Measurements from ENCODE around the gene DARS1. TPM values are rescaled to one million over a fixed set of nuclear protein-coding genes. Genes with fewer than 3 reads are reported as not detected.
"Not testable (repeated sequence)": the region's sequence is repeated elsewhere in the genome, so short reads cannot be mapped to it uniquely, and the experiment has no call there.

DARS1 gene
- polyA plus RNA-seq, 3 donors: 24.4 to 53.0 (median 46.2) TPM

DNA sequence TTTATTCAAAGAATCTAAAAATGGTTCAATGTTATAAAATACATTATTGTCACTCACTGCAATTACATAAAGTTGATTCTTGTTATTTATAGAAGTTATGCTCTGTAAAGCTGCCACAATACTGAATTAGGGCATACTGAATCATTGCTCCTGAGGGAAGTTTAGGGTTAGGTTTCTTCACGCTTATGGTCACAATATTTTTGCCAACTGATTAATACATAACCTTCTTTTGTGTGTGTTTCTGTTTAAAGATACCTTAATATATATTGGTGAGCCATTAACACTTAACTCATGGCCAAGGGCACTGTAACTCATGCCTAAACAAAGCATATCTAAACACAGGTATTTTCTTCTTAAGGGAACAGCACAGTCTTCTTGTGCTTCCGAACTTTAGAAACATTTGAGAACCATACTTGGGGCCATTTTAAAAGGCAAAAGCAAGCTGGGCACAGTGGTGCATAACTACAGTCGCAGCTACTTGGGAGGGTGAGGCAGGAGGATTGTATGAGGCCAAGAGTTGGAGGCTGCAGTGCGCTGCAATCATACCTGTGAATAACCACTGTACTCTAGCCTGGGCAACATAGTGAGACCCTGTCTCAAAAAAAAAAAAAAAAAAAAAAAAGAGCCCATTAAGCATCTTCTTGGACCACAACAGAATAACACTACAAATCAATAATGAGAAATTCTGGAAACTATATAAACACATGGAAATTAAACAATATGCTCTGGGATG lies 15.6 kb downstream of the DARS1 start:
- peaks cover 0 to 3% (median 0%) of the 10 kb centered on the region in 7 donors for H3K9me3 Mint-ChIP-seq
- TF ChIP-seq, protein P1, sequence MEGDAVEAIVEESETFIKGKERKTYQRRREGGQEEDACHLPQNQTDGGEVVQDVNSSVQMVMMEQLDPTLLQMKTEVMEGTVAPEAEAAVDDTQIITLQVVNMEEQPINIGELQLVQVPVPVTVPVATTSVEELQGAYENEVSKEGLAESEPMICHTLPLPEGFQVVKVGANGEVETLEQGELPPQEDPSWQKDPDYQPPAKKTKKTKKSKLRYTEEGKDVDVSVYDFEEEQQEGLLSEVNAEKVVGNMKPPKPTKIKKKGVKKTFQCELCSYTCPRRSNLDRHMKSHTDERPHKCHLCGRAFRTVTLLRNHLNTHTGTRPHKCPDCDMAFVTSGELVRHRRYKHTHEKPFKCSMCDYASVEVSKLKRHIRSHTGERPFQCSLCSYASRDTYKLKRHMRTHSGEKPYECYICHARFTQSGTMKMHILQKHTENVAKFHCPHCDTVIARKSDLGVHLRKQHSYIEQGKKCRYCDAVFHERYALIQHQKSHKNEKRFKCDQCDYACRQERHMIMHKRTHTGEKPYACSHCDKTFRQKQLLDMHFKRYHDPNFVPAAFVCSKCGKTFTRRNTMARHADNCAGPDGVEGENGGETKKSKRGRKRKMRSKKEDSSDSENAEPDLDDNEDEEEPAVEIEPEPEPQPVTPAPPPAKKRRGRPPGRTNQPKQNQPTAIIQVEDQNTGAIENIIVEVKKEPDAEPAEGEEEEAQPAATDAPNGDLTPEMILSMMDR (IDR thresholded peaks at IDR 0.05): no peak
- H3K36me3 ChIP-seq (replicated peaks in 1 of 2; ENCODE audit: control insufficient read depth in 1 of 2, insufficient read depth in 2 of 2, low read length in 2 of 2): peaks cover 5 to 30% of the 10 kb centered on the region in 2 donors
- no peak overlapping the region for H3K27ac Mint-ChIP-seq
- H3K9ac ChIP-seq (ENCODE audit: insufficient read depth, low read length, poor library complexity, severe bottlenecking): no peak overlapping the region
- H3K27me3 Mint-ChIP-seq (ENCODE audit: low read depth in 3 of 3): no peaks in the 10 kb centered on the region
- H2AFZ ChIP-seq (ENCODE audit: insufficient read depth, low read depth, low read length, poor library complexity, severe bottlenecking): no peak overlapping the region
- no peaks in the 10 kb centered on the region for H3K27me3 ChIP-seq (ENCODE audit: control insufficient read depth in 2 of 2, insufficient read depth in 2 of 2, low read length in 2 of 2)
- intact Hi-C loops (cut with micrococcal nuclease): no loop called here
- no peak overlapping the region for H3K4me3 ChIP-seq (replicated peaks in 1 of 3; ENCODE audit: low read depth in 2 of 3, low read length in 3 of 3)
- H3K27ac ChIP-seq (ENCODE audit: low read depth in 1 of 2, low read length in 2 of 2): no peak overlapping the region
- WGBS (ENCODE audit: insufficient coverage): 100% methylated on average over 1 of the region's 4 CpGs
- H4K20me1 ChIP-seq (ENCODE audit: insufficient read depth, low read length): peaks cover 4% of the 10 kb centered on the region
- DNase-seq: no peak
- H3K4me1 Mint-ChIP-seq: peaks cover 27% of the 10 kb centered on the region
- H3K4me2 ChIP-seq (replicated peaks; ENCODE audit: extremely low read depth, low read length, poor library complexity, severe bottlenecking): no peak overlapping the region
- no peak overlapping the region for H3K4me3 Mint-ChIP-seq
- H3K9me3 ChIP-seq (replicated peaks in 1 of 2; ENCODE audit: control insufficient read depth in 1 of 2, insufficient read depth in 1 of 2, low read length in 2 of 2): no peaks in the 10 kb centered on the region
- peaks cover 71% of the 10 kb centered on the region for H3K79me2 ChIP-seq (ENCODE audit: insufficient read depth, low read length)
- peaks cover 32 to 37% of the 10 kb centered on the region in 2 donors for H3K36me3 Mint-ChIP-seq
- peaks cover 6 to 14% of the 10 kb centered on the region in 2 donors for H3K4me1 ChIP-seq (ENCODE audit: control insufficient read depth in 1 of 2, insufficient read depth in 2 of 2, low read length in 2 of 2)

DNA sequence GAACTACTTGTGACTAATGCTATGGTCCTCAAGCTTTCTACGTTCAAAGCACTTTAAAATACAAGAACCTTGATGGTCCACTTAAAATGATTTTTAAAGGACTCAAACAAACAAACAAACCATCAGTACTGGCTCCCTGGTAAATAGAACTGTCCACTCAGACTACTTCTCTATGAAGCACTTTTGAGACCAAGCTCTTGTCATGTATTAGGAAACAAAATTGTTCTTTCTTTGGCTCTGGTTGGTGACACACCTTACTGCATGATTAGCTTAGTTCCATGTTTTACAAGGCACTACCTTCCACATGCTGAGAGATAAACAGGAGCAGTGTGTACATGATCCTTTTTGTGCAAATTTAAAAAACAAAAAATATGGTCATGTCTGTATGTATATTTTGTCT lies 19.7 kb downstream of the DARS1 start:
- H3K27ac ChIP-seq (ENCODE audit: low read depth in 1 of 2, low read length in 2 of 2): no peak overlapping the region
- no peaks in the 10 kb centered on the region for H3K9me3 Mint-ChIP-seq
- H3K4me1 Mint-ChIP-seq: peaks cover 38% of the 10 kb centered on the region
- DNase-seq: no peak
- no peak overlapping the region for H3K4me2 ChIP-seq (replicated peaks; ENCODE audit: extremely low read depth, low read length, poor library complexity, severe bottlenecking)
- peaks cover 8 to 19% of the 10 kb centered on the region in 2 donors for H3K4me1 ChIP-seq (ENCODE audit: control insufficient read depth in 1 of 2, insufficient read depth in 2 of 2, low read length in 2 of 2)
- H3K27me3 ChIP-seq (ENCODE audit: control insufficient read depth in 2 of 2, insufficient read depth in 2 of 2, low read length in 2 of 2): no peaks in the 10 kb centered on the region
- peaks cover 18 to 27% of the 10 kb centered on the region in 2 donors for H3K36me3 Mint-ChIP-seq
- H3K79me2 ChIP-seq (ENCODE audit: insufficient read depth, low read length): peaks cover 56% of the 10 kb centered on the region
- peaks cover 5 to 15% of the 10 kb centered on the region in 2 donors for H3K36me3 ChIP-seq (replicated peaks in 1 of 2; ENCODE audit: control insufficient read depth in 1 of 2, insufficient read depth in 2 of 2, low read length in 2 of 2)
- H4K20me1 ChIP-seq (ENCODE audit: insufficient read depth, low read length): peaks cover 4% of the 10 kb centered on the region
- H3K27ac Mint-ChIP-seq: peak overlapping the region in 1 of 7 donors; percentile 6
- H3K27me3 Mint-ChIP-seq (ENCODE audit: low read depth in 3 of 3): no peaks in the 10 kb centered on the region
- 80% methylated on average over 1 of the region's 1 CpG for WGBS (ENCODE audit: insufficient coverage)
- no peak overlapping the region for H3K4me3 Mint-ChIP-seq
- H2AFZ ChIP-seq (ENCODE audit: insufficient read depth, low read depth, low read length, poor library complexity, severe bottlenecking): no peak overlapping the region
- intact Hi-C loops (cut with micrococcal nuclease): no loop called here
- TF ChIP-seq, protein P1 (IDR thresholded peaks at IDR 0.05): no peak
- H3K9me3 ChIP-seq (replicated peaks in 1 of 2; ENCODE audit: control insufficient read depth in 1 of 2, insufficient read depth in 1 of 2, low read length in 2 of 2): no peaks in the 10 kb centered on the region
- H3K4me3 ChIP-seq (replicated peaks in 1 of 3; ENCODE audit: low read depth in 2 of 3, low read length in 3 of 3): no peak overlapping the region
- no peak overlapping the region for H3K9ac ChIP-seq (ENCODE audit: insufficient read depth, low read length, poor library complexity, severe bottlenecking)

DNA sequence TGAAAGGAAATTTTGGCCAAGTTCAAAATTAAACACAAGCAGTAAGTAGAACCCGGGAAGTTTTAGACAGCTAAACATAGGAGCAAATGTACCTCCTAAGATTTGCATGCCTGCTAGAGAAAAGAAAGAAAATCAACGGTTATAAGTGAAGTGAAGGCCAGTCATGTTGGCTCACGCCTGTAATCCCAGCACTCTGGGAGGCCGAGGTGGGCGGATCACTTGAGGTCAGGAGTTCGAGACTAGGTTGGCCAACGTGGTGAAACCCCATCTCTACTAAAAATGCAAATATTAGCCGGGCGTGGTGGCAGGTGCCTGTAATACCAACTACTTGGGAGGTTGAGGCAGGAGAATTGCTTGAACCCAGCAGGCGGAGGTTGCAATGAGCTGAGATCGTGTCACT lies 21.0 kb downstream of the DARS1 start:
- WGBS (ENCODE audit: insufficient coverage): 100% methylated on average over 1 of the region's 11 CpGs
- H3K4me3 Mint-ChIP-seq; H3K27me3 ChIP-seq (ENCODE audit: control insufficient read depth in 2 of 2, insufficient read depth in 2 of 2, low read length in 2 of 2); H3K9ac ChIP-seq (ENCODE audit: insufficient read depth, low read length, poor library complexity, severe bottlenecking); H4K20me1 ChIP-seq (ENCODE audit: insufficient read depth, low read length); H3K9me3 ChIP-seq (replicated peaks in 1 of 2; ENCODE audit: control insufficient read depth in 1 of 2, insufficient read depth in 1 of 2, low read length in 2 of 2); H3K9me3 Mint-ChIP-seq; H3K27ac ChIP-seq (ENCODE audit: low read depth in 1 of 2, low read length in 2 of 2); H3K27me3 Mint-ChIP-seq (ENCODE audit: low read depth in 3 of 3); H2AFZ ChIP-seq (ENCODE audit: insufficient read depth, low read depth, low read length, poor library complexity, severe bottlenecking); H3K4me2 ChIP-seq (replicated peaks; ENCODE audit: extremely low read depth, low read length, poor library complexity, severe bottlenecking); H3K4me3 ChIP-seq (replicated peaks in 1 of 3; ENCODE audit: low read depth in 2 of 3, low read length in 3 of 3); DNase-seq; intact Hi-C loops (cut with micrococcal nuclease): not testable (repeated sequence)
- peaks cover 8 to 23% of the 10 kb centered on the region in 2 donors for H3K4me1 ChIP-seq (ENCODE audit: control insufficient read depth in 1 of 2, insufficient read depth in 2 of 2, low read length in 2 of 2)
- Mint-ChIP-seq H3K27ac (peak overlapping the region in 1 of 7 donors; percentile 25), H3K36me3 (peaks cover 21 to 31% of the 10 kb centered on the region in 2 donors), H3K4me1 (peaks cover 41% of the 10 kb centered on the region)
- peaks cover 0 to 23% of the 10 kb centered on the region in 2 donors for H3K36me3 ChIP-seq (replicated peaks in 1 of 2; ENCODE audit: control insufficient read depth in 1 of 2, insufficient read depth in 2 of 2, low read length in 2 of 2)
- peaks cover 49% of the 10 kb centered on the region for H3K79me2 ChIP-seq (ENCODE audit: insufficient read depth, low read length)
